SK-N-SH (cell line): Measurements from ENCODE around the gene NEK7.

Source experiments
- CHD2 ChIP-seq: fragments of 150-350 bp; IDR thresholded peaks from 2 replicates; pipeline ENCODE4 v1.6.1; 2018; ENCODE audit warnings: low read length; ENCODE audit not compliant: partially characterized antibody
- CTCF ChIP-seq: fragments of 200-600 bp; sonication (generic); IDR thresholded peaks from 2 replicates; pipeline ENCODE4 v1.6.1; 2017; ENCODE audit warnings: antibody characterized with exemption, mild to moderate bottlenecking, moderate library complexity
- MXI1 ChIP-seq: IDR thresholded peaks from 2 replicates; pipeline ENCODE4 v1.6.1; 2012; ENCODE audit warnings: mild to moderate bottlenecking, low read depth, low read length, improper control_type of control experiment
- POLR2AphosphoS5 ChIP-seq: IDR thresholded peaks from 2 replicates; pipeline ENCODE4 v1.6.1; 2012; ENCODE audit warnings: low read depth, low read length
- RAD21 ChIP-seq: IDR thresholded peaks from 2 replicates; pipeline ENCODE4 v1.6.1; 2012; ENCODE audit warnings: mild to moderate bottlenecking, low read length
- TAF1 ChIP-seq: IDR thresholded peaks from 2 replicates; pipeline ENCODE4 v1.6.1; 2012; ENCODE audit warnings: low read depth, mild to moderate bottlenecking, low read length, moderate library complexity, borderline replicate concordance
- TF ChIP-seq, protein P1 (sequence below): fragments of 150-350 bp; IDR thresholded peaks from 2 replicates; pipeline ENCODE4 v1.6.1; 2016; ENCODE audit warnings: mild to moderate bottlenecking, low read depth, low read length

GRCh38 chr1:198245379-198245778 lies 88.6 kb downstream of the NEK7 start:
- TF ChIP-seq MXI1 (no peak), POLR2AphosphoS5 (no peak), RAD21 (no peak), CTCF (no peak), TAF1 (no peak), CHD2 (no peak)
- TF ChIP-seq, protein P1, sequence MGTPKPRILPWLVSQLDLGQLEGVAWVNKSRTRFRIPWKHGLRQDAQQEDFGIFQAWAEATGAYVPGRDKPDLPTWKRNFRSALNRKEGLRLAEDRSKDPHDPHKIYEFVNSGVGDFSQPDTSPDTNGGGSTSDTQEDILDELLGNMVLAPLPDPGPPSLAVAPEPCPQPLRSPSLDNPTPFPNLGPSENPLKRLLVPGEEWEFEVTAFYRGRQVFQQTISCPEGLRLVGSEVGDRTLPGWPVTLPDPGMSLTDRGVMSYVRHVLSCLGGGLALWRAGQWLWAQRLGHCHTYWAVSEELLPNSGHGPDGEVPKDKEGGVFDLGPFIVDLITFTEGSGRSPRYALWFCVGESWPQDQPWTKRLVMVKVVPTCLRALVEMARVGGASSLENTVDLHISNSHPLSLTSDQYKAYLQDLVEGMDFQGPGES, result no peak
